ENCODE data around the gene FIBCD1.
"Not testable (repeated sequence)": the region's sequence is repeated elsewhere in the genome, so short reads cannot be mapped to it uniquely, and the experiment has no call there.

The FIBCD1 gene

GRCh38 chr9:130918101-130918825, 20.8 kb downstream of the FIBCD1 start:
- no peaks in the 10 kb centered on the region for H3K36me3 ChIP-seq (ENCODE audit: control insufficient read depth in 5 of 5, insufficient read depth in 5 of 5, low read length in 5 of 5)
- no peak overlapping the region for H3K27ac ChIP-seq (ENCODE audit: low read depth, low read length)
- H3K9ac ChIP-seq (ENCODE audit: low read length in 5 of 5): no peak overlapping the region
- H3K27me3 ChIP-seq (ENCODE audit: control insufficient read depth in 5 of 5, insufficient read depth in 4 of 5, low read length in 5 of 5): peaks cover 35 to 70% (median 55%) of the 10 kb centered on the region in 5 donors
- H3K4me1 ChIP-seq (ENCODE audit: control insufficient read depth in 5 of 5, insufficient read depth in 5 of 5, low read length in 5 of 5): peaks cover 0 to 9% (median 0%) of the 10 kb centered on the region in 5 donors
- H3K9me3 ChIP-seq (ENCODE audit: control insufficient read depth in 5 of 5, low read length in 5 of 5): no peaks in the 10 kb centered on the region
- no peak overlapping the region for H3K4me3 ChIP-seq (ENCODE audit: low read depth in 1 of 5, low read length in 5 of 5)

- no peak overlapping the region for H3K9ac ChIP-seq (ENCODE audit: low read length in 5 of 5)
- H3K36me3 ChIP-seq (ENCODE audit: control insufficient read depth in 5 of 5, insufficient read depth in 5 of 5, low read length in 5 of 5): no peaks in the 10 kb centered on the region
- H3K4me1 ChIP-seq (ENCODE audit: control insufficient read depth in 5 of 5, insufficient read depth in 5 of 5, low read length in 5 of 5): peaks cover 0 to 13% (median 0%) of the 10 kb centered on the region in 5 donors
- peaks cover 32 to 61% (median 46%) of the 10 kb centered on the region in 5 donors for H3K27me3 ChIP-seq (ENCODE audit: control insufficient read depth in 5 of 5, insufficient read depth in 4 of 5, low read length in 5 of 5)
- no peak overlapping the region for H3K27ac ChIP-seq (ENCODE audit: low read depth, low read length)
- no peak overlapping the region for H3K4me3 ChIP-seq (ENCODE audit: low read depth in 1 of 5, low read length in 5 of 5)
- no peaks in the 10 kb centered on the region for H3K9me3 ChIP-seq (ENCODE audit: control insufficient read depth in 5 of 5, low read length in 5 of 5)
Measured at GRCh38 chr9:130917168-130917960, 21.7 kb downstream of the FIBCD1 start.

GRCh38 chr9:130915096-130915447, 24.0 kb downstream of the FIBCD1 start:
- Histone ChIP-seq H3K27ac (ENCODE audit: low read depth, low read length) (no peak overlapping the region), H3K9me3 (ENCODE audit: control insufficient read depth in 5 of 5, low read length in 5 of 5) (no peaks in the 10 kb centered on the region), H3K27me3 (ENCODE audit: control insufficient read depth in 5 of 5, insufficient read depth in 4 of 5, low read length in 5 of 5) (peaks cover 13 to 40% (median 28%) of the 10 kb centered on the region in 5 donors), H3K9ac (ENCODE audit: low read length in 5 of 5) (no peak overlapping the region), H3K36me3 (ENCODE audit: control insufficient read depth in 5 of 5, insufficient read depth in 5 of 5, low read length in 5 of 5) (no peaks in the 10 kb centered on the region), H3K4me3 (ENCODE audit: low read depth in 1 of 5, low read length in 5 of 5) (no peak overlapping the region), H3K4me1 (ENCODE audit: control insufficient read depth in 5 of 5, insufficient read depth in 5 of 5, low read length in 5 of 5) (peaks cover 0 to 13% (median 0%) of the 10 kb centered on the region in 5 donors)

- H3K27me3 ChIP-seq (ENCODE audit: control insufficient read depth in 5 of 5, insufficient read depth in 4 of 5, low read length in 5 of 5): peaks cover 10 to 35% (median 24%) of the 10 kb centered on the region in 5 donors
- no peaks in the 10 kb centered on the region for H3K9me3 ChIP-seq (ENCODE audit: control insufficient read depth in 5 of 5, low read length in 5 of 5)
- H3K4me1 ChIP-seq (ENCODE audit: control insufficient read depth in 5 of 5, insufficient read depth in 5 of 5, low read length in 5 of 5): peaks cover 0 to 13% (median 0%) of the 10 kb centered on the region in 5 donors
- no peak overlapping the region for H3K4me3 ChIP-seq (ENCODE audit: low read depth in 1 of 5, low read length in 5 of 5)
- no peak overlapping the region for H3K27ac ChIP-seq (ENCODE audit: low read depth, low read length)
- no peaks in the 10 kb centered on the region for H3K36me3 ChIP-seq (ENCODE audit: control insufficient read depth in 5 of 5, insufficient read depth in 5 of 5, low read length in 5 of 5)
- H3K9ac ChIP-seq (ENCODE audit: low read length in 5 of 5): no peak overlapping the region
Measured at GRCh38 chr9:130914417-130915095, 24.5 kb downstream of the FIBCD1 start.

GRCh38 chr9:130913599-130914416, 25.2 kb downstream of the FIBCD1 start:
- H3K4me1 ChIP-seq (ENCODE audit: control insufficient read depth in 5 of 5, insufficient read depth in 5 of 5, low read length in 5 of 5): peaks cover 0 to 13% (median 0%) of the 10 kb centered on the region in 5 donors
- H3K27ac ChIP-seq (ENCODE audit: low read depth, low read length): no peak overlapping the region
- peak overlapping the region in 2 of 5 donors; percentile 33 to 42 for H3K4me3 ChIP-seq (ENCODE audit: low read depth in 1 of 5, low read length in 5 of 5)
- peaks cover 8 to 28% (median 20%) of the 10 kb centered on the region in 5 donors for H3K27me3 ChIP-seq (ENCODE audit: control insufficient read depth in 5 of 5, insufficient read depth in 4 of 5, low read length in 5 of 5)
- H3K9ac ChIP-seq (ENCODE audit: low read length in 5 of 5): peak overlapping the region in 1 of 5 donors; percentile 43
- no peaks in the 10 kb centered on the region for H3K9me3 ChIP-seq (ENCODE audit: control insufficient read depth in 5 of 5, low read length in 5 of 5)
- no peaks in the 10 kb centered on the region for H3K36me3 ChIP-seq (ENCODE audit: control insufficient read depth in 5 of 5, insufficient read depth in 5 of 5, low read length in 5 of 5)

GRCh38 chr9:130912932-130913598, 26.0 kb downstream of the FIBCD1 start:
- H3K9ac ChIP-seq (ENCODE audit: low read length in 5 of 5): no peak overlapping the region
- peak overlapping the region in 2 of 5 donors; percentile 33 to 42 for H3K4me3 ChIP-seq (ENCODE audit: low read depth in 1 of 5, low read length in 5 of 5)
- H3K27me3 ChIP-seq (ENCODE audit: control insufficient read depth in 5 of 5, insufficient read depth in 4 of 5, low read length in 5 of 5): peaks cover 8 to 28% (median 16%) of the 10 kb centered on the region in 5 donors
- no peak overlapping the region for H3K27ac ChIP-seq (ENCODE audit: low read depth, low read length)
- H3K36me3 ChIP-seq (ENCODE audit: control insufficient read depth in 5 of 5, insufficient read depth in 5 of 5, low read length in 5 of 5): no peaks in the 10 kb centered on the region
- H3K9me3 ChIP-seq (ENCODE audit: control insufficient read depth in 5 of 5, low read length in 5 of 5): no peaks in the 10 kb centered on the region
- peaks cover 0 to 13% (median 0%) of the 10 kb centered on the region in 5 donors for H3K4me1 ChIP-seq (ENCODE audit: control insufficient read depth in 5 of 5, insufficient read depth in 5 of 5, low read length in 5 of 5)

GRCh38 chr9:130911254-130912049, 27.6 kb downstream of the FIBCD1 start:
- no peaks in the 10 kb centered on the region for H3K9me3 ChIP-seq (ENCODE audit: control insufficient read depth in 5 of 5, low read length in 5 of 5)
- peaks cover 0 to 13% (median 0%) of the 10 kb centered on the region in 5 donors for H3K4me1 ChIP-seq (ENCODE audit: control insufficient read depth in 5 of 5, insufficient read depth in 5 of 5, low read length in 5 of 5)
- no peaks in the 10 kb centered on the region for H3K36me3 ChIP-seq (ENCODE audit: control insufficient read depth in 5 of 5, insufficient read depth in 5 of 5, low read length in 5 of 5)
- no peak overlapping the region for H3K9ac ChIP-seq (ENCODE audit: low read length in 5 of 5)
- no peak overlapping the region for H3K27ac ChIP-seq (ENCODE audit: low read depth, low read length)
- H3K4me3 ChIP-seq (ENCODE audit: low read depth in 1 of 5, low read length in 5 of 5): no peak overlapping the region
- H3K27me3 ChIP-seq (ENCODE audit: control insufficient read depth in 5 of 5, insufficient read depth in 4 of 5, low read length in 5 of 5): peaks cover 4 to 24% (median 7%) of the 10 kb centered on the region in 5 donors

GRCh38 chr9:130910670-130911069, 28.4 kb downstream of the FIBCD1 start:
- H3K4me3 ChIP-seq (ENCODE audit: low read depth in 1 of 5, low read length in 5 of 5); H3K27ac ChIP-seq (ENCODE audit: low read depth, low read length); H3K9ac ChIP-seq (ENCODE audit: low read length in 5 of 5); H3K36me3 ChIP-seq (ENCODE audit: control insufficient read depth in 5 of 5, insufficient read depth in 5 of 5, low read length in 5 of 5); H3K9me3 ChIP-seq (ENCODE audit: control insufficient read depth in 5 of 5, low read length in 5 of 5): not testable (repeated sequence)
- Histone ChIP-seq H3K27me3 (ENCODE audit: control insufficient read depth in 5 of 5, insufficient read depth in 4 of 5, low read length in 5 of 5) (peaks cover 5 to 32% (median 15%) of the 10 kb centered on the region in 5 donors), H3K4me1 (ENCODE audit: control insufficient read depth in 5 of 5, insufficient read depth in 5 of 5, low read length in 5 of 5) (peaks cover 0 to 13% (median 0%) of the 10 kb centered on the region in 5 donors)
